HG02798 (cell line): ENCODE results near the gene EDEM1.
"Not testable (repeated sequence)": the region's sequence is repeated elsewhere in the genome, so short reads cannot be mapped to it uniquely, and the experiment has no call there.

Experiments used
- ATAC-seq: cut with Tn5 transposase; IDR thresholded peaks from one replicate; pipeline ENCODE4 v1.9.1; 2021; ENCODE audit warnings: mild to moderate bottlenecking; ENCODE audit not compliant: unreplicated experiment, poor library complexity

Gene EDEM1

GRCh38 chr3:5170975-5171374 lies 16.5 kb upstream of the EDEM1 start:
- no peak for ATAC-seq

- ATAC-seq, result no peak
Observed at GRCh38 chr3:5172018-5172417, 15.5 kb upstream of the EDEM1 start.

- not testable (repeated sequence) for ATAC-seq
Observed at GRCh38 chr3:5179036-5179435, 8.5 kb upstream of the EDEM1 start.

- ATAC-seq, result peak; percentile 80
Observed at GRCh38 chr3:5181469-5182141, 5.9 kb upstream of the EDEM1 start.

- not testable (repeated sequence) for ATAC-seq
Observed at GRCh38 chr3:5183714-5184113, 3.8 kb upstream of the EDEM1 start.

- no peak for ATAC-seq
Observed at GRCh38 chr3:5184499-5184898, 3.0 kb upstream of the EDEM1 start.

GRCh38 chr3:5185093-5185673 lies 2.3 kb upstream of the EDEM1 start:
- no peak for ATAC-seq

GRCh38 chr3:5186089-5186857 lies 1.2 kb upstream of the EDEM1 start:
- ATAC-seq, result peak; percentile 9

GRCh38 chr3:5186858-5187155 lies 700 bp upstream of the EDEM1 start:
- ATAC-seq, result no peak

- ATAC-seq, result peak; percentile 17
Observed at GRCh38 chr3:5187920-5188418, 462 bp downstream of the EDEM1 start.

- ATAC-seq, result no peak
Observed at GRCh38 chr3:5188419-5189221, 1.1 kb downstream of the EDEM1 start.

- ATAC-seq, result no peak
Observed at GRCh38 chr3:5190147-5190791, 2.8 kb downstream of the EDEM1 start.

- no peak for ATAC-seq
Observed at GRCh38 chr3:5191555-5192304, 4.2 kb downstream of the EDEM1 start.

GRCh38 chr3:5192571-5193365 lies 5.3 kb downstream of the EDEM1 start:
- no peak for ATAC-seq

- no peak for ATAC-seq
Observed at GRCh38 chr3:5194341-5194740, 6.8 kb downstream of the EDEM1 start.

GRCh38 chr3:5194801-5195509 lies 7.4 kb downstream of the EDEM1 start:
- peak; percentile 25 for ATAC-seq

- no peak for ATAC-seq
Observed at GRCh38 chr3:5195605-5196004, 8.1 kb downstream of the EDEM1 start.

- no peak for ATAC-seq
Observed at GRCh38 chr3:5197022-5197421, 9.5 kb downstream of the EDEM1 start.
